Gastrocnemius medialis (tissue), 4 donors: ENCODE data around the gene PITX1.

Source experiments
- POLR2A ChIP-seq, 2 donors: fragments of 450-650 bp; IDR thresholded peaks; one replicate each; pipeline ENCODE4 v1.6.1; 2017; ENCODE audit warnings: antibody characterized with exemption in 2 of 2, mild to moderate bottlenecking in 2 of 2, moderate library complexity in 2 of 2
- TF ChIP-seq, protein P1 (sequence below), 5 experiments: fragments of 450-650 bp in 3 of 5; fragments of 200-600 bp in 2 of 5; sonication (generic) in 2 of 5; IDR thresholded peaks in 4 of 5; conservative IDR thresholded peaks in 1 of 5; 1 replicate in 4 of 5; 2 replicates in 1 of 5; pipeline ENCODE4 v1.5.1; 2016 to 2019; ENCODE audit warnings: antibody characterized with exemption in 5 of 5, mild to moderate bottlenecking in 3 of 5, moderate library complexity in 3 of 5

DNA sequence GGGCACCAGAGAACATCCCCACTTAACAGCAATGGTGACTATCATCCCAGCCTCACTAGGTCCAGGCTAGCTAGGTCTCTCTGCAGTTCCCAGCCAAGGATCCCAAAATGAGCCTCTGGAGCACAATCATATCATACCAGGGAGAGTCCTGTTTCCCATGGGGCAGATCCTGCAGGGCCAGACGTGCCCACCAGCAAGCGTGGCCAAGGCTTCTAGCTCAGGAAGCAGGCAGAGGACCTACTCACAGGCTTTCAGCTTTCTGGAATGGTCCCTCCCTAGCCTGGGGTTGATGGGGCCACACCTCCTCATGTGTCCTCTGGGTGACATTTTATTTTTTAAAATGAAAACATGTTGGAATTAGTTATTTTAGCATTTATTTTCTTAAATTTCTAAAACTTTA, 45.7 kb upstream of the PITX1 start:
- TF ChIP-seq, protein P1, sequence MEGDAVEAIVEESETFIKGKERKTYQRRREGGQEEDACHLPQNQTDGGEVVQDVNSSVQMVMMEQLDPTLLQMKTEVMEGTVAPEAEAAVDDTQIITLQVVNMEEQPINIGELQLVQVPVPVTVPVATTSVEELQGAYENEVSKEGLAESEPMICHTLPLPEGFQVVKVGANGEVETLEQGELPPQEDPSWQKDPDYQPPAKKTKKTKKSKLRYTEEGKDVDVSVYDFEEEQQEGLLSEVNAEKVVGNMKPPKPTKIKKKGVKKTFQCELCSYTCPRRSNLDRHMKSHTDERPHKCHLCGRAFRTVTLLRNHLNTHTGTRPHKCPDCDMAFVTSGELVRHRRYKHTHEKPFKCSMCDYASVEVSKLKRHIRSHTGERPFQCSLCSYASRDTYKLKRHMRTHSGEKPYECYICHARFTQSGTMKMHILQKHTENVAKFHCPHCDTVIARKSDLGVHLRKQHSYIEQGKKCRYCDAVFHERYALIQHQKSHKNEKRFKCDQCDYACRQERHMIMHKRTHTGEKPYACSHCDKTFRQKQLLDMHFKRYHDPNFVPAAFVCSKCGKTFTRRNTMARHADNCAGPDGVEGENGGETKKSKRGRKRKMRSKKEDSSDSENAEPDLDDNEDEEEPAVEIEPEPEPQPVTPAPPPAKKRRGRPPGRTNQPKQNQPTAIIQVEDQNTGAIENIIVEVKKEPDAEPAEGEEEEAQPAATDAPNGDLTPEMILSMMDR (IDR thresholded peaks at IDR 0.05 in 4 of 5, conservative IDR thresholded peaks at IDR 0.05 in 1 of 5): no peak
- no peak for TF ChIP-seq POLR2A (IDR thresholded peaks at IDR 0.05)
